HG02759 (cell line): ENCODE measurements around the gene FRMD8.
A peak's percentile ranks its signal among the peaks of the same experiment; 100 is the strongest.

Source experiments
- ATAC-seq: cut with Tn5 transposase; IDR thresholded peaks from one replicate; pipeline ENCODE4 v1.9.1; 2021; ENCODE audit warnings: mild to moderate bottlenecking, moderate library complexity; ENCODE audit not compliant: unreplicated experiment

Gene FRMD8

DNA sequence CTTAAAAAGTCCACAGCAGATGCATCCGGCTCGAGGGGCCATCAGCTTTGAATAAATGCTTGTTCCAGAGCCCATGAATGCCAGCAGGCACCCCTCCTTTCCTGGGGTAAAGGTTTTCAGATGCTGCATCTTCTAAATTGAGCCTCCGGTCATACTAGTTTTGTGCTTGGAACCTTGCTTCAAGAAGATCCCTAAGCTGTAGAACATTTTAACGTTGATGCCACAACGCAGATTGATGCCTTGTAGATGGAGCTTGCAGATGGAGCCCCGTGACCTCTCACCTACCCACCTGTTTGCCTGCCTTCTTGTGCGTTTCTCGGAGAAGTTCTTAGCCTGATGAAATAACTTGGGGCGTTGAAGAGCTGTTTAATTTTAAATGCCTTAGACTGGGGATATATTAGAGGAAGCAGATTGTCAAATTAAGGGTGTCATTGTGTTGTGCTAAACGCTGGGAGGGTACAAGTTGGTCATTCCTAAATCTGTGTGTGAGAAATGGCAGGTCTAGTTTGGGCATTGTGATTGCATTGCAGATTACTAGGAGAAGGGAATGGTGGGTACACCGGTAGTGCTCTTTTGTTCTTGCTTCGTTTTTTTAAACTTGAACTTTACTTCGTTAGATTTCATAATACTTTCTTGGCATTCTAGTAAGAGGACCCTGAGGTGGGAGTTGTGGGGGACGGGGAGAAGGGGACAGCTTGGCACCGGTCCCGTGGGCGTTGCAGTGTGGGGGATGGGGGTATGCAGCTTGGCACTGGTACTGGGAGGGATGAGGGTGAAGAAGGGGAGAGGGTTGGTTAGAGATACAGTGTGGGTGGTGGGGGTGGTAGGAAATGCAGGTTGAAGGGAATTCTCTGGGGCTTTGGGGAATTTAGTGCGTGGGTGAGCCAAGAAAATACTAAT, 38.0 kb downstream of the FRMD8 start:
- no peak for ATAC-seq

DNA sequence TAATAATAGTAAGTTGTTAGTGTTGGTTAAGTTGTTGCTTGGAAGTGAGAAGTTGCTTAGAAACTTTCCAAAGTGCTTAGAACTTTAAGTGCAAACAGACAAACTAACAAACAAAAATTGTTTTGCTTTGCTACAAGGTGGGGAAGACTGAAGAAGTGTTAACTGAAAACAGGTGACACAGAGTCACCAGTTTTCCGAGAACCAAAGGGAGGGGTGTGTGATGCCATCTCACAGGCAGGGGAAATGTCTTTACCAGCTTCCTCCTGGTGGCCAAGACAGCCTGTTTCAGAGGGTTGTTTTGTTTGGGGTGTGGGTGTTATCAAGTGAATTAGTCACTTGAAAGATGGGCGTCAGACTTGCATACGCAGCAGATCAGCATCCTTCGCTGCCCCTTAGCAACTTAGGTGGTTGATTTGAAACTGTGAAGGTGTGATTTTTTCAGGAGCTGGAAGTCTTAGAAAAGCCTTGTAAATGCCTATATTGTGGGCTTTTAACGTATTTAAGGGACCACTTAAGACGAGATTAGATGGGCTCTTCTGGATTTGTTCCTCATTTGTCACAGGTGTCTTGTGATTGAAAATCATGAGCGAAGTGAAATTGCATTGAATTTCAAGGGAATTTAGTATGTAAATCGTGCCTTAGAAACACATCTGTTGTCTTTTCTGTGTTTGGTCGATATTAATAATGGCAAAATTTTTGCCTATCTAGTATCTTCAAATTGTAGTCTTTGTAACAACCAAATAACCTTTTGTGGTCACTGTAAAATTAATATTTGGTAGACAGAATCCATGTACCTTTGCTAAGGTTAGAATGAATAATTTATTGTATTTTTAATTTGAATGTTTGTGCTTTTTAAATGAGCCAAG, 38.9 kb downstream of the FRMD8 start:
- no peak for ATAC-seq

DNA sequence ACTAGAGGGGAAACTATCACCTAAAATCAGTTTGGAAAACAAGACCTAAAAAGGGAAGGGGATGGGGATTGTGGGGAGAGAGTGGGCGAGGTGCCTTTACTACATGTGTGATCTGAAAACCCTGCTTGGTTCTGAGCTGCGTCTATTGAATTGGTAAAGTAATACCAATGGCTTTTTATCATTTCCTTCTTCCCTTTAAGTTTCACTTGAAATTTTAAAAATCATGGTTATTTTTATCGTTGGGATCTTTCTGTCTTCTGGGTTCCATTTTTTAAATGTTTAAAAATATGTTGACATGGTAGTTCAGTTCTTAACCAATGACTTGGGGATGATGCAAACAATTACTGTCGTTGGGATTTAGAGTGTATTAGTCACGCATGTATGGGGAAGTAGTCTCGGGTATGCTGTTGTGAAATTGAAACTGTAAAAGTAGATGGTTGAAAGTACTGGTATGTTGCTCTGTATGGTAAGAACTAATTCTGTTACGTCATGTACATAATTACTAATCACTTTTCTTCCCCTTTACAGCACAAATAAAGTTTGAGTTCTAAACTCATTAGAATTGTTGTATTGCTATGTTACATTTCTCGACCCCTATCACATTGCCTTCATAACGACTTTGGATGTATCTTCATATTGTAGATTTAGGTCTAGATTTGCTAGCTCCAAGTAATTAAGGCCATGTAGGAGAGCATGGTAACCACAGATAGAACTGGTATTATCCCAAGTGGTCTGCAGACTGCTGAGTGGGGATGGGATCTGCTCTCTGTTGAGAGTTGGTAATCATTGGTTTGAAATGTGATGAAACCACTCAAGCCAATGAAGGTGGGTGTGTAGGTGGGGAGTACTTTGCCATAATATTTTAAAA, 39.8 kb downstream of the FRMD8 start:
- no peak for ATAC-seq

DNA sequence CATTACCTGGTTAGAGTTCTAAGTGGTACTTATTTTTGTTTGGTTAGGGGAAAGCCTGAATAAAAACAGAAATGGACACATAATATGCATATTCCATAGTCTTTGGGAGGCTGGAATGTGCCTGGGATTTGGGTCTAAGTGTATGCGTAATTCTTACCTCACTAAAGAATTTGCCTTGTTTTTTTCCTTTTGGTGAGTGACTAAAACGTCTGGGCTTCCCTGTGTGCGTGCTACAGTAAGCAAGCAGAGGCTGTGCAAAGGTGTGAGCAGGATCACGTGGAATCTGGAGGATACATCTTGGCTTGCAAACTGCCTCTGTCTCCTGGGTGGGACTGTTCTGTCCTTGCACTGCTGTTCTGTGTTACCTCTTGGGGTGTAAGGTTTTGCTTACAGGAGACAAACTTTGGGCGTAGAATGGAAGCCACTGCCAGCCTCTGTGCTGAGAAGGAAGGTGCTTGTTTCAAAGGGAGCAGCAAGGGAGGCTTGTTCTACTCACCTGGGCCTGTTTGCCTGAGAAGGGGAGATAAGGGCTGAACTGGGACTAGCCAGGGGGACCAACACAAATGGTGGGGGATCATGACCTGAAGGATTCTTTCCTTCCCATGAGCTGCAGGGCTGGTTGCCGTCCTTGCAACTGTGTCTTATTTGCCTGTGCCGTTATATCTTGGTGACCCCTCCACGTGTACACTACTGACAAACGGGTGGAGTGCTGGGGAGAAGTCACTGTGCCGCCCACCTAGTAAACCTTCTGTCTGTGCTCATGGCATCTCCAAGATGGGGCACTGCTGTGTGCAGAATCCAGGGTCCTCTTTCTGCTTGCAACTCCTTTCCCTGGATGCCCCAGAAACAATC, 40.6 kb downstream of the FRMD8 start:
- ATAC-seq: no peak

DNA sequence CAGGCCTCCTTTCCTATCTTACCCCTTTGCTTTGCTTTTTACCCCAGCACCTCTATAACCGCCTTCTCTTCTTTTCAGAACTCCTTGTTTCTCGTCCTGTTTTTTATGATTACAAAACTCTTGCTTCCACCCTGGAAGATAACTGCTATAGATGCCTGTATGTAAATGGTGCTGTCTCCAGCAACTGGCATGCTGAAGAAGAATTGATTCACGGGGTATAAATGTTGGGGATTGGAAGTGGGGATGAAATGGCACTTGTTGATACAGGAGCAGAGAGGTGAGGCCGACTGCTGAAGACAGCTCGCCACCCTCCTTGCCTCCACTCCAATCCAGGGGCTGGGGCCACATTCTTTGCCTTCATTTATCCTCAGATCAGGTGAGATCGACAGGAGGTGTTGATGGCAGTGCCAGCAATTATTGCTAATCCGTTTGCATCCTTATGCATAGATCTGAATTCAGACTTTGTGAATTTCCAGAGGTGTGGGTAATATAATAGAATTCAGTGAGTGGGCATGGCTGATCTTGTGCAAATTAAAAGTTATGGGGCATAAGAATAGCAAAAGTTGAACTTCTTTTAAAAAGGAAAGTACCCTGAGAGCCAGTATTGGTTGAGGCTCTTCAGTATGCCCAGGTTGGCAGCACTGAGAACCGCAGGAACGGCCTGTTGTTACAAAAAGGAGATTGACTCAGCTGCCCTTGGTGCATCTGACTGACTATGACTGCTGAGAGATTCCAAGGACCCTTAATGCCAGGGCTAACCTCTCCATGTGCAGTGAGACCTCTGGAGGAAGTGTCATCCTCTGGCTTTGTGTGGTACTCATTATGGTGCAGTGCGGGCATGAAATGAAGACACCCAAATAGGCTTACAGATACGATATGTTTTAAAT, 41.5 kb downstream of the FRMD8 start:
- ATAC-seq: no peak

DNA sequence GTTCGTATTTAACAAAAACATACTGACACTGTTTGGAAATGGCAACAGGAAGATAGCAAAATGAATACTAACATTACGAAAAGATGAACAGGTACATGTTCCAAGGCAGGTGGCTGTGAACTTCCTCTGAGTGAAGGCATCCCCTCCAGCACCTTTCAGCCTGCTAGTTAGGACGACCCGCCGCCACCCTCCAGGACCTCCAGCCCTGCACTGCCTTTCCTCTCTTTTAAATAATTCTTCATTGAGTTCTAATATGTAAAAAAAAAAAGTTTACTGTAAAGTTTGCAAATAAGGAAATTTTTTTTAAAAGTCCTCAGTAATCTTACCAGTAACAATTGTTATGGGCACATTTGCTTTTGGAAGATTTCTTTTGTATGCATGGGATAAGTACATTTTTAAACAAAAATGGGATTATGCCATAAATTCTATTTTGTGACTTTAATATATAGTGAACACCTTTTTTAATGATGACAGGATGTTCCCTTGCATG, 42.2 kb downstream of the FRMD8 start:
- no peak for ATAC-seq

DNA sequence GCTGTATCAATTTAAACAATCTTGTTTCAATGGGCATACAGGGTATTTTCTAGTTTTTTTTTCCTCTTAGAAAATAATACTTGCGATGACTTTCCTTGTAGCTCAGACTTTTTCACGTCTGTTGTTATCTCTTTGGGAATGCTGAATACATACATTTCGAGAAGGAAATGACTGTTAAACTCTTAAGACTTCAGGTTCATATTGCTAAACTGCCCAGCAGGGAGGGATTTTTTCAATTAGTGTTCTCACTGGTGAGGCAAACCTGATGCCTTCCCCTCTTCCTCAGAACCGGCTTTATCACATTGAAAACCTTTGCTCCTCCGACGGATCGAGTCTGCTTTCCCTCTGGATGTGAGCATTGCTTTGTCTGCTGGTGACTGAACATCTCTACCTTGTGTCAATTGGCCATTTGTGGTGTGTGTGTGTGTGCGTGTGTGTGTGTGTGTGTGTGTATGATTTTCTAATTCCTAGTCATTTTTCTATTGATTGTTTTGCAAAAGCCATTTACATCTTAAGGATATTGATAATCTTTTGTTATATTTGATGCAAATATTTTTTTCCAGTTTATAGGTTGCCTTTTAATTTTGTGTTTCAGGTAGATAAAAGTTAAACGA, 42.7 kb downstream of the FRMD8 start:
- no peak for ATAC-seq

DNA sequence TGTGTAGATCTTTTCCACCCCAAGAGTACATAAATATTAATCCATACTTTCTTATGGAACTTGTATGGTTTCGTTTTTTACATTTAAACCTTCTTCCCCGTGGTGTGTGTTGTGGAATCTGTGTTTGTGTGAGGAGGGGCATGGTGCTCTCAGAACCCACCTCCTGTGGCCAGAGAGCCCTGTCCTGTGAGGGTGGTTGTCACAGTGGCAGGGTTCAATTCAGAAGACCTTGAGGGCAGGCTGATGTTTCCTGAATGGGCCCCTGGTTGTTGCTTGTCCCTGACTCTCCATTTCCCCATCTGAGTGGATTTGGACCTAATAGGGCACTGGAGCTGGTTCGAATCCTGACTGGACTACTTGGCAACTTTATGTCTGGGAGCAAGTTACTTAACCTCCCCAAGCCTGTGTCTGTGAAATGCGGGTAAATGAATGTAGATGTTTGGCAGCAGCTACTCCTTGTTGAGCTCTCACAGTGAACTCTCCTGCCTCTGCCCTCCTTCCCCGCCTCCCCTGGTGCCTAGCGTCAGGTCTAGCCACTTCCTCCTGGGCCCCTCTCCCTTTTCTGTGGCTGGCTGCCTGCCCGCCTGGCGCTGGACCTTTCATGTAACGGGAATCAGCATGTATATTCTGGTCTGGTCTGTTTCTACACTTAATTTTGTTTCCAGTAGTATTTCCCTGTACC, 43.4 kb downstream of the FRMD8 start:
- no peak for ATAC-seq

DNA sequence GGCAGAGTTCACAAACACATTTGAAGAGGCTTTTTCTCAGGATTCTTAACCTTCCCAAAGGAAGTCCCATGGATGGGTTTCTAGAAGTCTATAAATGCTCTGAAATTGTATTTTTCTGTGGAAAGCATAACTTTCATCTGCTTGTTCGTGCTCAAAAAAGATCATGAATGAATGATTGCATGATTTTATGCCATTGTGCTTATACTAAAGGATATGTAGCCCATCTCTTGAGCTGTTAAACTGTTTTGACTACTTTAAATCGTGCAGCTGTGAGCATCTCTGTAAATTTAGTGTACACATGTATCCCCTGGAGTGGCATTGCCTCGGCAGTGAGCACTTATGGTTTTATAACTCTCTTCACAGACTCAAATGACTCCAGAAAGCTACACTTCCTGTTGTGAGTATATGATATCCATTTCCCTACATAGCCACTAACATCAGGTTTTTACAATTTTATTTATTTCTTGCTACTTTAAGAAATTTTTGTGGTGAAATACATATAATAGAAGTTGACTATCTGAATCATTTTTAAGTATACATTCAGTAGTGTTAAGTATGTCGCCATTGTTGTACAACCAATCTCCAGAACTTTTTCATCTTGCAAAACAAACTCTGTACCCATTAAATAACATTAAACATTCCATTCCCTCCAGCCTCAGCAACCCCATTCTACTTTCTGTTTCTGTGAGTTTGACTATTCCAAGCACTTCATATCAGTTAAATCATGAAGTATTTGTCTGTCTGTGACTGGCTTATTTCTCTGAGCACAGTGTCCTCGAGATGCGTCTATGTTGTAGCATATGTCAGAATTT, 44.2 kb downstream of the FRMD8 start:
- no peak for ATAC-seq

DNA sequence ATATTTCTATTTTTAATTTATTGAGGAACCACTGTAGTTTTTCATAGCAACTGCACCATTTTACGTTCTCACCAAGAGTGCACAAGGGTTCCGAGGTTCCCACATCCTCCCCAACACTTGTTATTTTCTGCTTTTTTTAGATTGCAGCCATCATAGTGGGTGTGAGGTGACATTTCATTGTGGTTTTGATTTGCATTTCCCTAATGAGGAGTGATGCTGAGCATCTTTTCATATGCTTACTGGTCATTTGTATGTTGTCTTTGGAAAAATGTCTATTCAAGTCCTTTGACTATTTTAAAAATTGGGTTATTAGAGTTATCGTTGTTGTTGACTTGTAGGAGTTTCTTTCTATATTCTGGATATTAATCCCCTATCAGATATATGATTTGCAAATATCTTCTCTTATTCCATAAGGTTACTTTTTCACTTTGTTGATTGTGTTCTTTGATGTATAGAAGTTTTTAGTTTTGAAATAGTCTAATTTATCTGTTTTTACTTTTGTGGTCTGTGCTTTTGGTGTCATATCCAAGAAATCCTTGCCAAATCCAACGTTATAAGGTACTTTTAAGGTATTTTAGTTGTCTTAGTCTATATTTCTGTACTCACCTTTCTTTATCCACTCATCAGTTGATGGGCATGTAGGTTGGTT, 45.1 kb downstream of the FRMD8 start:
- peak; percentile 31 for ATAC-seq

DNA sequence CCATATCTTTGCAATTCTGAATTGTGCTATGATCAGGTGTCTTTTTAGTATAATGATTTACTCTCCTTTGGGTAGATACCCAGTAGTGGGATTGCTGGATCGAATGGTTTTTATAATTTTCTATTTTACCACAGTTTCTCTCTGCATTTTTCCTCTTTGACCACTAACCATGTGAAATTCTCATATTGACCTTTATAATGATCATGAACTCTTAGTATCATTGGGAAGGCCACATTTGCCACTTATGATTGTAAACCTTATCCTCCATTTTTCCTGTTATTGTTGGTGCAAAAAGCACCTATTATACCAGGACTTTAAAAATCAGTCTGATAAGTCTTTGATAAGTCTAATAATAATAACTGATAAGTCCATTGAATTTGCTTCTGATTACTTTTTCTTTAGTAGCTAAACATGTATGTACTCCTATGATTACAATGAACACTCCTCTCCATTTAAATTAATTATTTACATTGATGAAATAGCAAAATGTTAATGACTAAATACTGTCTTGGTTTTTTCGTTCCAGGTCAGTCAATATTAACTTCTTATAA, 45.7 kb downstream of the FRMD8 start:
- no peak for ATAC-seq

DNA sequence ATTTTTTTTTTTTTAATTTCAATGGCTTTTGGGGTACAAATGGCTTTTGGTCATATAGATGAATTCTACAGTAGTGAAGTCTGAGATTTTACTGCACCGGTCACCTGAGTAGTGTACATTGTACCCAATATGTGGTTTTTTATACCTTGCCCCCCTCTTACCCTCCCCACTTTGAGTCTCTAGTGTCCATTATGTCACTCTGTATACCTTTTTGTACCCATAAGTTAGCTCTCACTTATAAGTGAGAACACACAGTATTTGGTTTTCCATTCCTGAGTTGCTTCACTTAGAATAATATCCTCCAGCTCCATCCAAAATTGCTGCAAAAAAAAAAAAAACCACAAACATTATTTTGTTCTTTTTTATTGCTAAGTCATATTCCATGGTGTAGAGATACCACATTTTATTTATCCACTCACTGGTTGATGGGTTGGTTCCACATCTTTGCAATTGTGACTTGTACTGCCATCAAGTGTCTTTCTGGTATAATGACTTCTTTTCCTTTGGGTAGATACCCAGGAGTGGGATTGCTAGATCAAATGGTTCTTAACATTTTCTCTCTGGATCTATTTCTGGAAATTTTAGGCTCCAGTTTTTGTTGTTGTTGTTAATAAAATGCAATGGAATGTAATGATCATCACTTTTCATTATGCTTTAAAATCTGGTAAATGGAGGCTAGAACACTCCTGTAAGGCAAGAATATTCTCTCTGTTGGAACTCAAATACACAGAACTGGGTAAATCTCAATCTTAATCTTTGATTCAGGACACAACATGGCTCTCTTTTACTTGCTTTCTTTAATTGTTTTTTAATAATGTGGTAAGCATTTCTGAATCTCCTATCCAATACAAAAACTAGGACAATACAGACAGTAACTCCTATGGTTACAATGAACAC, 46.5 kb downstream of the FRMD8 start:
- ATAC-seq: no peak

DNA sequence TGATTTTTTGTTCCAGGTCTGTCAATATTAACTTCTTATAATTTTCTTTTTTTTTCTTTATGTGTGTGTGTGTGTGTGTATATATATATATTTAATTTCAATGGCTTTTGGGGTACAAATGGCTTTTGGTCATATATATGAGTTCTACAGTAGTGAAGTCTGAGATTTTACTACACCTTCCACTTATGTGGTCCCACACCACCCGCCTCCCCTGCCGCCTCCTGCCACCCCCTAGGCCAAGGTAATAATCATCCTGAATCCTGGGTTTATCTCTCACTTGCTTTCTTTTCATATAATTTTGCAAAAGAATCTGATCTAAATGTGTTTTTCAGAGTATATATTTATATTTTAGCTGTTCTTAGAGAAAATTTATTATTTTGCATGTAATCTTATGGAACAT, 47.2 kb downstream of the FRMD8 start:
- no peak for ATAC-seq

DNA sequence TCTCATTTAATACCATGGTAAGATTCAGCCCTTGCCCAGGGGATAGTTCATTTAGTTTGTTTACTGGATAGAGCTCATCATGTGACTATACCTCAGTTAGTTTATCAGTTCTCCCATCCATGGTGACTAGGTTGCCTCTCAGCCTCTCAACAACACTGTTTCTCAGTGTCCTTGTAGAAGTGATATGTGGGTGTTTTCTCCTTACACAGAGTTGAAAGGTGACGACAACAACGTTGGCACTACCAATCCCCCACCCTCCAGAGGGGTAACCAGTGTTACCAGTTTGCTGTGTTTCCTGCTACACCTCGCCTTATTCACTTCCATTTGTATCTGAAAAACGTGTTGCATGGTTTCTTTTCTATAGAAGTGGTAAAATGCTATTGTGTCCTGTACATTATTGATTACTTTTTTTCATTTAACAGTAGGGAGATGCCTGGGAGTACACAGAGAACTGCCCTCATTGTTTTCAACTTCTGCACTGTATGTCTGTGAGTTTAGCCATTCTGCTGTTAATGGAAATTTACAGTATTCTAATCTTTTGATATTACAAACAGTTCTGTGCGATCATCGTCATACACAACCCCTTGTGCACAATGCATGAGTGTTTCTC, 47.7 kb downstream of the FRMD8 start:
- no peak for ATAC-seq
